Calu3 (cell line): ENCODE measurements around the gene PPBP. TPM values are rescaled to one million over a fixed set of nuclear protein-coding genes. Genes with fewer than 3 reads are reported as not detected.

ENCODE experiments used
- BruUV-seq: library from RNA; stranded (reverse); fragments of 400-500 nt; replicated peaks from 2 replicates; lab custom pipeline; 2021; lab: Mats Ljungman, UMichigan
- CTCF ChIA-PET: fragments of 300-600 bp; sonication (Branson Sonifier 250); formaldehyde crosslinking; loops from one replicate; lab custom pipeline; 2022; ENCODE audit warnings: antibody characterized with exemption; lab: Charles Lee
- DNase-seq: peaks from one replicate; pipeline ENCODE4 v3.0.0; 2022
- H3K27ac Mint-ChIP-seq: one replicate; pipeline ENCODE4 v1.8.0; 2022; ENCODE audit warnings: mixed read lengths; ENCODE audit not compliant: unreplicated experiment
- H3K27me3 Mint-ChIP-seq: one replicate; pipeline ENCODE4 v1.8.0; 2022; ENCODE audit warnings: mixed read lengths; ENCODE audit not compliant: unreplicated experiment
- H3K36me3 Mint-ChIP-seq: one replicate; pipeline ENCODE4 v1.8.0; 2022; ENCODE audit warnings: mild to moderate bottlenecking, moderate library complexity, mixed read lengths; ENCODE audit not compliant: insufficient read depth, unreplicated experiment
- H3K4me1 Mint-ChIP-seq: one replicate; pipeline ENCODE4 v1.8.0; 2022; ENCODE audit warnings: mild to moderate bottlenecking, low read depth, mixed read lengths; ENCODE audit not compliant: unreplicated experiment
- H3K4me3 Mint-ChIP-seq: one replicate; pipeline ENCODE4 v1.8.0; 2022; ENCODE audit warnings: mild to moderate bottlenecking, low read depth, moderate library complexity, mixed read lengths; ENCODE audit not compliant: unreplicated experiment
- H3K9me3 Mint-ChIP-seq: one replicate; pipeline ENCODE4 v1.8.0; 2022; ENCODE audit warnings: low read depth, mixed read lengths; ENCODE audit not compliant: unreplicated experiment
- intact Hi-C: fragments of 100-400 bp; cut with micrococcal nuclease; formaldehyde crosslinking; loops from one replicate; pipeline ENCODE4 v1.10.0; 2022; ENCODE audit not compliant: unreplicated experiment
- total RNA-seq: library from RNA; stranded (reverse); gene quantifications from 2 replicates; pipeline ENCODE4 v1.2.3, GENCODE V29; 2022
- TF ChIP-seq, protein P1 (sequence below): fragments of 200-600 bp; IDR thresholded peaks from one replicate; pipeline ENCODE4 v1.8.0; 2022; ENCODE audit warnings: antibody characterized with exemption; ENCODE audit not compliant: unreplicated experiment

PPBP gene
- total RNA-seq, 1 experiment from 2014 or later, result not detected

DNA sequence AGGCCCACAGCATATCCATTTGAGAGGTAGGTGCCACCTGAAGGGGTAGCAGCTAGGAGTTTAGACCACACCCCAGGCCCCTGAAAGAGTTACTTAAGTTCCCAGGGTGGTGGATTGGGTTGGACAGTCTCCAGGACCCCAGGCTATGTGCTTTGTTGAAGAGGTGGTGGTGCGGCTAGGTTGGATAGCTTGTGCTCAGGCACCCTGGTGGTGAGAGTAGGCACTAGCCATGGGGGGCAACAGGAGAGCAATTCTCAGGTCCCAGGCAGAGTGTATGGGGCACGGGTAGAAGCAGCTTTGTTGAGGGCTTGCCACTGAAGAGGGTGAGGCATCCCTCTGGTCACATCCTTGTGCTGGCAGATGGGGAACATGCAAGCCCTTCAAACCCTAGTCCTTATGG, 11.8 kb downstream of the PPBP start:
- intact Hi-C loops, result no loop called here
- Mint-ChIP-seq H3K9me3 (peaks cover 2% of the 10 kb centered on the region), H3K27me3 (no peaks in the 10 kb centered on the region), H3K4me3 (no peak overlapping the region), H3K36me3 (no peaks in the 10 kb centered on the region), H3K27ac (no peak overlapping the region), H3K4me1 (peaks cover 9% of the 10 kb centered on the region)
- TF ChIP-seq, protein P1, sequence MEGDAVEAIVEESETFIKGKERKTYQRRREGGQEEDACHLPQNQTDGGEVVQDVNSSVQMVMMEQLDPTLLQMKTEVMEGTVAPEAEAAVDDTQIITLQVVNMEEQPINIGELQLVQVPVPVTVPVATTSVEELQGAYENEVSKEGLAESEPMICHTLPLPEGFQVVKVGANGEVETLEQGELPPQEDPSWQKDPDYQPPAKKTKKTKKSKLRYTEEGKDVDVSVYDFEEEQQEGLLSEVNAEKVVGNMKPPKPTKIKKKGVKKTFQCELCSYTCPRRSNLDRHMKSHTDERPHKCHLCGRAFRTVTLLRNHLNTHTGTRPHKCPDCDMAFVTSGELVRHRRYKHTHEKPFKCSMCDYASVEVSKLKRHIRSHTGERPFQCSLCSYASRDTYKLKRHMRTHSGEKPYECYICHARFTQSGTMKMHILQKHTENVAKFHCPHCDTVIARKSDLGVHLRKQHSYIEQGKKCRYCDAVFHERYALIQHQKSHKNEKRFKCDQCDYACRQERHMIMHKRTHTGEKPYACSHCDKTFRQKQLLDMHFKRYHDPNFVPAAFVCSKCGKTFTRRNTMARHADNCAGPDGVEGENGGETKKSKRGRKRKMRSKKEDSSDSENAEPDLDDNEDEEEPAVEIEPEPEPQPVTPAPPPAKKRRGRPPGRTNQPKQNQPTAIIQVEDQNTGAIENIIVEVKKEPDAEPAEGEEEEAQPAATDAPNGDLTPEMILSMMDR, result no peak
- BruUV-seq, result no TSS peak
- CTCF ChIA-PET, result interaction anchor here (1.0 kb wide), 1 partner anchor 17 kb away, joined by 3 read pairs; no protein-coding TSS in a partner anchor
- DNase-seq, result no peak

DNA sequence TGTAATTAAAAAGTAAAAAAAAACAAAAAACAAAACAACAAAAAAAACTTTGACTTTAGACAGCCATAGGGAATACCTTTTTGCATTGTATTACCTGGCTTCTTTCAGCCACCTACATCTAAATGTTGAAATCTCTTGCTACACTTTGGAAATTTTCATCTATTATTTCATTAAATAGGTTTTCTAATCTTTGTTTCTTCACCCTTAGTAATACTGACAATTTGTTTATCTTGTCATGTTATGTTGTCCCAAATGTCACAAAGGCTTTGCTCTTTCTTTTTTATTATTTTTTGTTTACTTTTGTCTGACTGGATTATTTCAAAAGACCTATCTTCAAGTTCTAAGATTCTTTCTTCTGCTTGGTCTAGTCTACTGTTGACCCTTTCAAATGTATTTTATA, 13.6 kb downstream of the PPBP start:
- no peaks in the 10 kb centered on the region for H3K27me3 Mint-ChIP-seq
- CTCF ChIA-PET, result no interaction called here
- peaks cover 6% of the 10 kb centered on the region for H3K4me1 Mint-ChIP-seq
- H3K36me3 Mint-ChIP-seq, result no peaks in the 10 kb centered on the region
- no TSS peak for BruUV-seq
- peaks cover 2% of the 10 kb centered on the region for H3K9me3 Mint-ChIP-seq
- H3K4me3 Mint-ChIP-seq, result no peak overlapping the region
- TF ChIP-seq, protein P1, result no peak
- H3K27ac Mint-ChIP-seq, result no peak overlapping the region
- DNase-seq, result no peak
- intact Hi-C loops, result no loop called here

DNA sequence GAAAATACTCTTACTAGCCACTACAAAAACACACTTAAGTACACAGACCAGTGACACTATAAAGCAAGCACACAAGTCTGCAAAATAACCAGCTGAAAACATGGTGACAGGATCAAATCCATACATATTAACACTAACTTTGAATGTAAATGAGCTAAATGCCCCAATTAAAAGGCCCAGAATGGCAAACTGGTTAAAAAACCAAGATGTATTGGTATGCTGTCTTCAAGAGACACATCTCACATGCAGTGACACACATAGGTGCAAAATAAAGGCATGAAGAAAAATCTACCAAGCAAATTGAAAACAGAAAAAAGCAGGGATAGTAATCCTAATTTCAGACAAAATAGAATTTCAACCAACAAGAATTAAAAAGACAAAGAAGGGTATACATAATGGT, 17.0 kb downstream of the PPBP start:
- no peak for DNase-seq
- BruUV-seq, result no TSS peak
- Mint-ChIP-seq H3K36me3 (no peaks in the 10 kb centered on the region), H3K4me3 (no peak overlapping the region), H3K27me3 (no peaks in the 10 kb centered on the region), H3K4me1 (no peaks in the 10 kb centered on the region), H3K9me3 (peaks cover 2% of the 10 kb centered on the region), H3K27ac (no peak overlapping the region)
- TF ChIP-seq, protein P1, result no peak
- intact Hi-C loops, result no loop called here
- CTCF ChIA-PET, result no interaction called here

DNA sequence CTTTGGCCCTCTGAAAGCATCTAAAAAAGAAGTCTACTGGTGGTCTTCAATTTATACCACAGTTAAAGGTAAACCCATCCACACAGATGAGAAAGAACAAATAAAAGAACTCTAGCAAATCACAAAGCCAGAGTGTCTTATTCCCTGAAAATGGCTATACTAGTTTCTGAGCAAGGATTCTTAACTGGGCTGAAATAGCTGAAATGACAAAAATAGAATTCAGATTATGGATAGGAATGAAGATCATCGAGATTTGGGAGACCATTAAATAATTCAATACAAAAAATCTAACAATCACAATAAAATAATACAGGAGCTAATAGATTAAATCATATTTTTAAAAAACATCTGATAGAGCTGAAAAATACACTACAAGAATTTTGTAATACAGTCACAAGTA, 18.0 kb downstream of the PPBP start:
- intact Hi-C loops, result no loop called here
- TF ChIP-seq, protein P1, result no peak
- BruUV-seq, result no TSS peak
- DNase-seq, result no peak
- Mint-ChIP-seq H3K9me3 (peaks cover 2% of the 10 kb centered on the region), H3K4me1 (no peaks in the 10 kb centered on the region), H3K27me3 (no peaks in the 10 kb centered on the region), H3K27ac (no peak overlapping the region), H3K4me3 (no peak overlapping the region), H3K36me3 (no peaks in the 10 kb centered on the region)
- CTCF ChIA-PET, result interaction anchor here (0.6 kb wide), 1 partner anchor 12 kb away, joined by 3 read pairs; the partner anchor contains the start of gene PF4
